Measurements from ENCODE around the gene SNURF. TPM values are rescaled to one million over a fixed set of nuclear protein-coding genes. Genes with fewer than 3 reads are reported as not detected.

The SNURF gene
- total RNA-seq, 1 experiment from 2014 or later: 50.8 TPM

DNA sequence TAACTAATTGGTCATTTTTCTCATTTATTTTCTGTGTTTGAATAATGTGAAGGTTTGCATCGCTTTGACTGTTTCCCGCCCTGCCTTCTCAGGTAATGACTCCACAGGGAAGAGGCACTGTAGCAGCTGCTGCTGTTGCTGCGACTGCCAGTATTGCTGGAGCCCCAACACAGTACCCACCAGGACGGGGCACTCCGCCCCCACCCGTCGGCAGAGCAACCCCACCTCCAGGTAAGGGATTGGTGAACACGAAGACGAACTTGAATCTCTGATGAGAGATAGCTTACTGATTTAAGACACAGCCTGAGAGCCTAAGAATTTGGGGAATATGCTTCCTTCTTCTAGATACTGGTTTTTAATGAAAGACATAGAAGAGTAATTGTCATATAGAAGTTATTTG, 22.9 kb downstream of the SNURF start:
- H3K27me3 Mint-ChIP-seq (ENCODE audit: low read depth): no peaks in the 10 kb centered on the region
- peak; percentile 23; the same call in 1 of the 2 replicates for ATAC-seq
- POLR2A ChIA-PET: no interaction called here
- H3K4me3 Mint-ChIP-seq: no peak overlapping the region
- CTCF ChIA-PET: interaction anchor here (0.8 kb wide), 1 partner anchor 10 kb away, joined by 3 read pairs; no protein-coding TSS in a partner anchor
- H3K27ac Mint-ChIP-seq: peak overlapping the region; percentile 82
- peaks cover 40% of the 10 kb centered on the region for H3K9me3 Mint-ChIP-seq
- peaks cover 58% of the 10 kb centered on the region for H3K4me1 Mint-ChIP-seq
- TF ChIP-seq, protein P1, sequence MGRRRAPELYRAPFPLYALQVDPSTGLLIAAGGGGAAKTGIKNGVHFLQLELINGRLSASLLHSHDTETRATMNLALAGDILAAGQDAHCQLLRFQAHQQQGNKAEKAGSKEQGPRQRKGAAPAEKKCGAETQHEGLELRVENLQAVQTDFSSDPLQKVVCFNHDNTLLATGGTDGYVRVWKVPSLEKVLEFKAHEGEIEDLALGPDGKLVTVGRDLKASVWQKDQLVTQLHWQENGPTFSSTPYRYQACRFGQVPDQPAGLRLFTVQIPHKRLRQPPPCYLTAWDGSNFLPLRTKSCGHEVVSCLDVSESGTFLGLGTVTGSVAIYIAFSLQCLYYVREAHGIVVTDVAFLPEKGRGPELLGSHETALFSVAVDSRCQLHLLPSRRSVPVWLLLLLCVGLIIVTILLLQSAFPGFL (CRISPR knock-in tag; IDR thresholded peaks at IDR 0.05; ENCODE audit: borderline replicate concordance): no peak
- TF ChIP-seq ZNF263 (CRISPR knock-in tag; IDR thresholded peaks at IDR 0.05; ENCODE audit: low read depth) (no peak), ZNF219 (CRISPR knock-in tag; IDR thresholded peaks at IDR 0.05; ENCODE audit: borderline replicate concordance) (no peak), ZNF416 (CRISPR knock-in tag; IDR thresholded peaks at IDR 0.05) (no peak), NR3C1 (CRISPR knock-in tag; conservative IDR thresholded peaks at IDR 0.05; ENCODE audit: low read depth) (no peak), TEAD1 (CRISPR knock-in tag; IDR thresholded peaks at IDR 0.05) (no peak), MYBL2 (CRISPR knock-in tag; IDR thresholded peaks at IDR 0.05) (no peak), SOX15 (CRISPR knock-in tag; IDR thresholded peaks at IDR 0.05) (no peak), GABPB1 (CRISPR knock-in tag; IDR thresholded peaks at IDR 0.05) (no peak), IRF2 (CRISPR knock-in tag; IDR thresholded peaks at IDR 0.05; ENCODE audit: borderline replicate concordance, low read depth) (no peak)
- TF ChIP-seq, protein P2, sequence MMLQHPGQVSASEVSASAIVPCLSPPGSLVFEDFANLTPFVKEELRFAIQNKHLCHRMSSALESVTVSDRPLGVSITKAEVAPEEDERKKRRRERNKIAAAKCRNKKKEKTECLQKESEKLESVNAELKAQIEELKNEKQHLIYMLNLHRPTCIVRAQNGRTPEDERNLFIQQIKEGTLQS (CRISPR knock-in tag; conservative IDR thresholded peaks at IDR 0.05): no peak
- TF ChIP-seq, protein P3, sequence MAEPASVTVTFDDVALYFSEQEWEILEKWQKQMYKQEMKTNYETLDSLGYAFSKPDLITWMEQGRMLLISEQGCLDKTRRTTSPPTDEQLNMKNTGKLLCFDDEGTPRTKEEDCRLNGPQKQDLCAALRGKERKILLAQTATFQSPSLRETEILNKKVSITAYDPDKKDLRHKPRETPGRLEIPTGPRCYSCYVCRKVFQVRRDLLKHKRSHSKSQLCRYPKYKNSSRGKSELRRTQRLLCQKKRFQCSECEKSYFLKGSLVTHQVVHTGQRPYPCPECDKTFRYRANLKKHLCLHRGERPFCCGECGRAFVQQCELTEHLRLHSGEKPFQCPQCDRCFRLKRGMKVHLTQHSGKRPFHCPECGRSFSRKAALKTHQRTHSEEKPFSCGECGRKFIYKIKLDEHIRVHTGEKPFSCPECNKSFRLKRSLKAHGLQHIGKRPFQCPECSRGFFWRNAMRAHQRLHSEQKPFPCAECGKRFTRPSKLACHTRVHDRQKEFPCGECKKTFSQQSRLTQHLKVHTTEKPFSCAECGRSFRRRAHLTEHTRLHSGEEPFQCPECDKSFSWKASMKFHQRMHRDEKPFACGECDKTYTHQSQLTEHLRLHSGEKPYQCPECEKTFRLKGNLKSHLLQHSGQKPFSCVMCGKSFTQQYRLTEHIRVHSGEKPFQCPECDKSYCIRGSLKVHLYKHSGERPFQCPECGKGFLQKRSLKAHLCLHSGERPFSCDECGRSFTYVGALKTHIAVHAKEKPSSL (CRISPR knock-in tag; conservative IDR thresholded peaks at IDR 0.05): no peak
- TF ChIP-seq, protein P4, sequence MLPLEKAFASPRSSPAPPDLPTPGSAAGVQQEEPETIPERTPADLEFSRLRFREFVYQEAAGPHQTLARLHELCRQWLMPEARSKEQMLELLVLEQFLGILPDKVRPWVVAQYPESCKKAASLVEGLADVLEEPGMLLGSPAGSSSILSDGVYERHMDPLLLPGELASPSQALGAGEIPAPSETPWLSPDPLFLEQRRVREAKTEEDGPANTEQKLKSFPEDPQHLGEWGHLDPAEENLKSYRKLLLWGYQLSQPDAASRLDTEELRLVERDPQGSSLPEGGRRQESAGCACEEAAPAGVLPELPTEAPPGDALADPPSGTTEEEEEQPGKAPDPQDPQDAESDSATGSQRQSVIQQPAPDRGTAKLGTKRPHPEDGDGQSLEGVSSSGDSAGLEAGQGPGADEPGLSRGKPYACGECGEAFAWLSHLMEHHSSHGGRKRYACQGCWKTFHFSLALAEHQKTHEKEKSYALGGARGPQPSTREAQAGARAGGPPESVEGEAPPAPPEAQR (CRISPR knock-in tag; IDR thresholded peaks at IDR 0.05): no peak
- TF ChIP-seq, protein P5, sequence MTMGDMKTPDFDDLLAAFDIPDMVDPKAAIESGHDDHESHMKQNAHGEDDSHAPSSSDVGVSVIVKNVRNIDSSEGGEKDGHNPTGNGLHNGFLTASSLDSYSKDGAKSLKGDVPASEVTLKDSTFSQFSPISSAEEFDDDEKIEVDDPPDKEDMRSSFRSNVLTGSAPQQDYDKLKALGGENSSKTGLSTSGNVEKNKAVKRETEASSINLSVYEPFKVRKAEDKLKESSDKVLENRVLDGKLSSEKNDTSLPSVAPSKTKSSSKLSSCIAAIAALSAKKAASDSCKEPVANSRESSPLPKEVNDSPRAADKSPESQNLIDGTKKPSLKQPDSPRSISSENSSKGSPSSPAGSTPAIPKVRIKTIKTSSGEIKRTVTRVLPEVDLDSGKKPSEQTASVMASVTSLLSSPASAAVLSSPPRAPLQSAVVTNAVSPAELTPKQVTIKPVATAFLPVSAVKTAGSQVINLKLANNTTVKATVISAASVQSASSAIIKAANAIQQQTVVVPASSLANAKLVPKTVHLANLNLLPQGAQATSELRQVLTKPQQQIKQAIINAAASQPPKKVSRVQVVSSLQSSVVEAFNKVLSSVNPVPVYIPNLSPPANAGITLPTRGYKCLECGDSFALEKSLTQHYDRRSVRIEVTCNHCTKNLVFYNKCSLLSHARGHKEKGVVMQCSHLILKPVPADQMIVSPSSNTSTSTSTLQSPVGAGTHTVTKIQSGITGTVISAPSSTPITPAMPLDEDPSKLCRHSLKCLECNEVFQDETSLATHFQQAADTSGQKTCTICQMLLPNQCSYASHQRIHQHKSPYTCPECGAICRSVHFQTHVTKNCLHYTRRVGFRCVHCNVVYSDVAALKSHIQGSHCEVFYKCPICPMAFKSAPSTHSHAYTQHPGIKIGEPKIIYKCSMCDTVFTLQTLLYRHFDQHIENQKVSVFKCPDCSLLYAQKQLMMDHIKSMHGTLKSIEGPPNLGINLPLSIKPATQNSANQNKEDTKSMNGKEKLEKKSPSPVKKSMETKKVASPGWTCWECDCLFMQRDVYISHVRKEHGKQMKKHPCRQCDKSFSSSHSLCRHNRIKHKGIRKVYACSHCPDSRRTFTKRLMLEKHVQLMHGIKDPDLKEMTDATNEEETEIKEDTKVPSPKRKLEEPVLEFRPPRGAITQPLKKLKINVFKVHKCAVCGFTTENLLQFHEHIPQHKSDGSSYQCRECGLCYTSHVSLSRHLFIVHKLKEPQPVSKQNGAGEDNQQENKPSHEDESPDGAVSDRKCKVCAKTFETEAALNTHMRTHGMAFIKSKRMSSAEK (CRISPR knock-in tag; IDR thresholded peaks at IDR 0.05; ENCODE audit: borderline replicate concordance): no peak
- TF ChIP-seq, protein P6, sequence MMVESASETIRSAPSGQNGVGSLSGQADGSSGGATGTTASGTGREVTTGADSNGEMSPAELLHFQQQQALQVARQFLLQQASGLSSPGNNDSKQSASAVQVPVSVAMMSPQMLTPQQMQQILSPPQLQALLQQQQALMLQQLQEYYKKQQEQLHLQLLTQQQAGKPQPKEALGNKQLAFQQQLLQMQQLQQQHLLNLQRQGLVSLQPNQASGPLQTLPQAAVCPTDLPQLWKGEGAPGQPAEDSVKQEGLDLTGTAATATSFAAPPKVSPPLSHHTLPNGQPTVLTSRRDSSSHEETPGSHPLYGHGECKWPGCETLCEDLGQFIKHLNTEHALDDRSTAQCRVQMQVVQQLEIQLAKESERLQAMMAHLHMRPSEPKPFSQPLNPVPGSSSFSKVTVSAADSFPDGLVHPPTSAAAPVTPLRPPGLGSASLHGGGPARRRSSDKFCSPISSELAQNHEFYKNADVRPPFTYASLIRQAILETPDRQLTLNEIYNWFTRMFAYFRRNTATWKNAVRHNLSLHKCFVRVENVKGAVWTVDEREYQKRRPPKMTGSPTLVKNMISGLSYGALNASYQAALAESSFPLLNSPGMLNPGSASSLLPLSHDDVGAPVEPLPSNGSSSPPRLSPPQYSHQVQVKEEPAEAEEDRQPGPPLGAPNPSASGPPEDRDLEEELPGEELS (CRISPR knock-in tag; IDR thresholded peaks at IDR 0.05): no peak
- TF ChIP-seq, protein P7, sequence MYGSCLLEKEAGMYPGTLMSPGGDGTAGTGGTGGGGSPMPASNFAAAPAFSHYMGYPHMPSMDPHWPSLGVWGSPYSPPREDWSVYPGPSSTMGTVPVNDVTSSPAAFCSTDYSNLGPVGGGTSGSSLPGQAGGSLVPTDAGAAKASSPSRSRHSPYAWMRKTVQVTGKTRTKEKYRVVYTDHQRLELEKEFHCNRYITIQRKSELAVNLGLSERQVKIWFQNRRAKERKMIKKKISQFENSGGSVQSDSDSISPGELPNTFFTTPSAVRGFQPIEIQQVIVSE (CRISPR knock-in tag; IDR thresholded peaks at IDR 0.05; ENCODE audit: borderline replicate concordance): no peak
- TF ChIP-seq, protein P8, sequence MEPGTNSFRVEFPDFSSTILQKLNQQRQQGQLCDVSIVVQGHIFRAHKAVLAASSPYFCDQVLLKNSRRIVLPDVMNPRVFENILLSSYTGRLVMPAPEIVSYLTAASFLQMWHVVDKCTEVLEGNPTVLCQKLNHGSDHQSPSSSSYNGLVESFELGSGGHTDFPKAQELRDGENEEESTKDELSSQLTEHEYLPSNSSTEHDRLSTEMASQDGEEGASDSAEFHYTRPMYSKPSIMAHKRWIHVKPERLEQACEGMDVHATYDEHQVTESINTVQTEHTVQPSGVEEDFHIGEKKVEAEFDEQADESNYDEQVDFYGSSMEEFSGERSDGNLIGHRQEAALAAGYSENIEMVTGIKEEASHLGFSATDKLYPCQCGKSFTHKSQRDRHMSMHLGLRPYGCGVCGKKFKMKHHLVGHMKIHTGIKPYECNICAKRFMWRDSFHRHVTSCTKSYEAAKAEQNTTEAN (CRISPR knock-in tag; IDR thresholded peaks at IDR 0.05): no peak
- DNase-seq (ENCODE audit: low spot score): no peak
- peaks cover 93% of the 10 kb centered on the region for H3K36me3 Mint-ChIP-seq

Data from WTC11 (cell line).